Keratinocyte (primary cell): Measurements from ENCODE around the gene SNX13. TPM values are rescaled to one million over a fixed set of nuclear protein-coding genes. Genes with fewer than 3 reads are reported as not detected.

Experiments
- DNase-seq: peaks from one replicate; pipeline ENCODE4 v3.0.0-alpha.2; 2011; ENCODE audit warnings: low read depth, missing footprints, low spot score
- FAIRE-seq: peaks from 2 replicates; lab custom pipeline; 2011; peaks lifted over from hg19 to GRCh38; lab: Jason Lieb, UNC
- H2AFZ ChIP-seq: 2 replicates; pipeline ENCODE4 v1.6.0; 2012; ENCODE audit warnings: low read length, control low read depth, inconsistent platforms; ENCODE audit not compliant: control insufficient read depth
- H3K27ac ChIP-seq: 2 replicates; pipeline ENCODE4 v1.5.1; 2011; ENCODE audit warnings: low read length; ENCODE audit not compliant: control insufficient read depth, insufficient read depth
- H3K27me3 ChIP-seq: 3 replicates; pipeline ENCODE4 v1.6.0; 2011; ENCODE audit warnings: low read length; ENCODE audit not compliant: control insufficient read depth, insufficient read depth; ENCODE audit errors: extremely low read depth
- H3K36me3 ChIP-seq, 2 experiments: 2 replicates in 1 of 2; 3 replicates in 1 of 2; pipeline ENCODE4 v1.5.1; 2011; ENCODE audit warnings: low read length in 2 of 2, mild to moderate bottlenecking in 1 of 2; ENCODE audit not compliant: control insufficient read depth in 2 of 2, insufficient read depth in 2 of 2; ENCODE audit errors: extremely low read depth in 1 of 2
- H3K4me1 ChIP-seq: 3 replicates; pipeline ENCODE4 v1.5.1; 2011; ENCODE audit warnings: low read length; ENCODE audit not compliant: control insufficient read depth, insufficient read depth; ENCODE audit errors: extremely low read depth
- H3K4me2 ChIP-seq: 3 replicates; pipeline ENCODE4 v1.6.0; 2011; ENCODE audit warnings: low read depth, low read length; ENCODE audit not compliant: control insufficient read depth, insufficient read depth; ENCODE audit errors: extremely low read depth
- H3K4me3 ChIP-seq, 3 experiments: fragments of 200-600 bp in 1 of 3; sonication (generic) in 1 of 3; 2 replicates in 2 of 3; 3 replicates in 1 of 3; pipeline ENCODE4 v1.5.1; 2011 to 2016; ENCODE audit warnings: low read length in 3 of 3, mild to moderate bottlenecking in 3 of 3, control low read depth in 2 of 3, inconsistent platforms in 1 of 3, low read depth in 1 of 3, mixed read lengths in 1 of 3, mixed run types in 1 of 3, moderate library complexity in 1 of 3; ENCODE audit not compliant: control insufficient read depth in 2 of 3, insufficient read depth in 2 of 3; ENCODE audit errors: extremely low read depth in 1 of 3
- H3K79me2 ChIP-seq: 2 replicates; pipeline ENCODE4 v1.6.0; 2012; ENCODE audit warnings: low read length; ENCODE audit not compliant: control insufficient read depth, insufficient read depth
- H3K9ac ChIP-seq: 3 replicates; pipeline ENCODE4 v1.6.0; 2011; ENCODE audit warnings: low read length; ENCODE audit not compliant: control insufficient read depth, insufficient read depth; ENCODE audit errors: extremely low read depth
- H3K9me1 ChIP-seq: 3 replicates; pipeline ENCODE4 v1.6.0; 2011; ENCODE audit warnings: low read length; ENCODE audit not compliant: control insufficient read depth, insufficient read depth; ENCODE audit errors: extremely low read depth
- H3K9me3 ChIP-seq: 2 replicates; pipeline ENCODE4 v1.5.1; 2012; ENCODE audit warnings: low read depth, low read length; ENCODE audit not compliant: control insufficient read depth
- H4K20me1 ChIP-seq: 3 replicates; pipeline ENCODE4 v1.6.0; 2011; ENCODE audit warnings: low read length; ENCODE audit not compliant: control insufficient read depth, insufficient read depth; ENCODE audit errors: extremely low read depth
- CTCF ChIP-seq, 3 experiments: IDR thresholded peaks in 1 of 3; conservative IDR thresholded peaks in 1 of 3; optimal IDR thresholded peaks in 1 of 3; 2 replicates in 2 of 3; 3 replicates in 1 of 3; pipeline versions ENCODE3 to v1.5.1; 2011; ENCODE audit warnings: low read length in 3 of 3, mild to moderate bottlenecking in 3 of 3, moderate library complexity in 2 of 3, control low read depth in 1 of 3, inconsistent platforms in 1 of 3; ENCODE audit not compliant: insufficient read depth in 2 of 3; ENCODE audit errors: extremely low read depth in 1 of 3
- EZH2 ChIP-seq: IDR thresholded peaks from one replicate; pipeline ENCODE4 v1.6.1; 2012; ENCODE audit warnings: inconsistent platforms, mild to moderate bottlenecking, low read length, moderate library complexity
- dilution Hi-C: fragments of 300-500 bp; cut with MboI; formaldehyde crosslinking; loops from one replicate; pipeline ENCODE4 v1.7.0; 2020; ENCODE audit warnings: low sequenced_read_pairs; ENCODE audit not compliant: extremely low pct_ligation_motif_present
- polyA plus RNA-seq, 5 experiments: library from polyadenylated mRNA; depleted of rRNA in 3 of 5; stranded (reverse) in 3 of 5; stranded (forward) in 1 of 5; unstranded in 1 of 5; fragments of >200 nt; gene quantifications; 1 replicate in 1 of 5; 2 replicates in 3 of 5; 3 replicates in 1 of 5; pipeline versions ENCODE4 v1.2.1 to v1.2.3, GENCODE V29; 2011 to 2012; ENCODE audit warnings: missing spikeins in 2 of 5, low read depth in 1 of 5, low replicate concordance in 1 of 5

Gene SNX13
- polyA plus RNA-seq, 1 donor (not counting 4 experiments of a cell fraction or from before 2014, with no cell fraction given), result 22.6 TPM

- no peaks in the 10 kb centered on the region for H3K9me3 ChIP-seq
- no peak overlapping the region for H3K4me3 ChIP-seq
- no peak overlapping the region for H3K27ac ChIP-seq
- no peaks in the 10 kb centered on the region for H3K79me2 ChIP-seq
- no peak overlapping the region for H2AFZ ChIP-seq
- H3K9me1 ChIP-seq, result no peaks in the 10 kb centered on the region
- no peaks in the 10 kb centered on the region for H3K4me1 ChIP-seq
- no peak for DNase-seq
- TF ChIP-seq CTCF (optimal IDR thresholded peaks at IDR 0.05 in 1 of 3, IDR thresholded peaks at IDR 0.05 in 1 of 3, conservative IDR thresholded peaks at IDR 0.05 in 1 of 3; ENCODE audit: extremely low read depth in 1 of 3, insufficient read depth in 2 of 3, low read length in 3 of 3), result no peak
- TF ChIP-seq EZH2, result no peak
- H4K20me1 ChIP-seq, result no peaks in the 10 kb centered on the region
- dilution Hi-C loops, result no loop called here
- no peak overlapping the region for H3K9ac ChIP-seq
- FAIRE-seq, result no peak
- H3K27me3 ChIP-seq, result no peaks in the 10 kb centered on the region
- no peaks in the 10 kb centered on the region for H3K36me3 ChIP-seq
- H3K4me2 ChIP-seq, result no peak overlapping the region
Observed at GRCh38 chr7:17952387-17952786, 12.1 kb upstream of the SNX13 start.

- Histone ChIP-seq H3K27ac (no peak overlapping the region), H3K9ac (no peak overlapping the region), H3K4me3 (no peak overlapping the region), H3K79me2 (no peaks in the 10 kb centered on the region), H3K4me1 (no peaks in the 10 kb centered on the region), H3K4me2 (no peak overlapping the region), H3K9me3 (no peaks in the 10 kb centered on the region), H3K27me3 (no peaks in the 10 kb centered on the region), H4K20me1 (no peaks in the 10 kb centered on the region), H3K36me3 (no peaks in the 10 kb centered on the region), H3K9me1 (no peaks in the 10 kb centered on the region), H2AFZ (no peak overlapping the region)
- FAIRE-seq (no peak), DNase-seq (no peak)
- dilution Hi-C loops, result no loop called here
- no peak for TF ChIP-seq CTCF (optimal IDR thresholded peaks at IDR 0.05 in 1 of 3, IDR thresholded peaks at IDR 0.05 in 1 of 3, conservative IDR thresholded peaks at IDR 0.05 in 1 of 3; ENCODE audit: extremely low read depth in 1 of 3, insufficient read depth in 2 of 3, low read length in 3 of 3)
- TF ChIP-seq EZH2, result no peak
Observed at GRCh38 chr7:17951742-17952254, 11.5 kb upstream of the SNX13 start.
